MM.1S (cell line): ENCODE data around the gene MAL.
A peak's percentile ranks its signal among the peaks of the same experiment; 100 is the strongest.

Experiments
- DNase-seq: peaks from one replicate; pipeline ENCODE4 v3.0.0-alpha.2; 2015
- H2AFZ ChIP-seq: fragments of 300-600 bp; sonication (generic); 2 replicates; pipeline ENCODE4 v1.6.0; 2016; ENCODE audit warnings: antibody characterized with exemption, low read length
- H3F3A ChIP-seq: fragments of 300-600 bp; sonication (generic); 2 replicates; pipeline ENCODE4 v1.6.1; 2016; ENCODE audit warnings: mild to moderate bottlenecking, antibody characterized with exemption, low read length, moderate library complexity, mixed read lengths; ENCODE audit not compliant: insufficient read depth
- H3K27ac ChIP-seq: fragments of 300-600 bp; sonication (generic); 2 replicates; pipeline ENCODE4 v1.5.1; 2016; ENCODE audit warnings: mild to moderate bottlenecking, low read length
- H3K27me3 ChIP-seq: fragments of 300-600 bp; sonication (generic); replicated peaks from 2 replicates; pipeline ENCODE4 v1.6.0; 2016; ENCODE audit warnings: low read length; ENCODE audit not compliant: insufficient read depth
- H3K36me3 ChIP-seq: fragments of 300-600 bp; sonication (generic); replicated peaks from 2 replicates; pipeline ENCODE4 v1.6.1; 2016; ENCODE audit warnings: mild to moderate bottlenecking, low read length, mixed read lengths; ENCODE audit not compliant: insufficient read depth
- H3K4me1 ChIP-seq: fragments of 300-600 bp; sonication (generic); 2 replicates; pipeline ENCODE4 v1.6.1; 2016; ENCODE audit warnings: low read length, mixed read lengths
- H3K4me2 ChIP-seq: fragments of 300-600 bp; sonication (generic); 2 replicates; pipeline ENCODE4 v1.6.0; 2016; ENCODE audit warnings: low read depth, low read length
- H3K4me3 ChIP-seq: fragments of 300-600 bp; sonication (generic); 2 replicates; pipeline ENCODE4 v1.5.1; 2016; ENCODE audit warnings: low read length, mixed read lengths
- H3K79me2 ChIP-seq: fragments of 300-600 bp; sonication (generic); 2 replicates; pipeline ENCODE4 v1.6.1; 2016; ENCODE audit warnings: mixed run types, low read length, mixed read lengths
- H3K9ac ChIP-seq: fragments of 300-600 bp; sonication (generic); 2 replicates; pipeline ENCODE4 v1.6.1; 2016; ENCODE audit warnings: low read length, mixed read lengths
- H3K9me2 ChIP-seq: fragments of 300-600 bp; sonication (generic); replicated peaks from 2 replicates; pipeline ENCODE4 v1.6.1; 2016; ENCODE audit warnings: mild to moderate bottlenecking, low read length, mixed read lengths; ENCODE audit not compliant: insufficient read depth
- H3K9me3 ChIP-seq: fragments of 300-600 bp; sonication (generic); replicated peaks from 2 replicates; pipeline ENCODE4 v1.6.1; 2016; ENCODE audit warnings: mild to moderate bottlenecking, low read length, mixed read lengths; ENCODE audit not compliant: insufficient read depth
- H4K20me1 ChIP-seq: fragments of 300-600 bp; sonication (generic); 2 replicates; pipeline ENCODE4 v1.6.1; 2016; ENCODE audit warnings: mild to moderate bottlenecking, low read length, moderate library complexity, mixed read lengths; ENCODE audit not compliant: insufficient read depth
- EZH2 ChIP-seq: fragments of 300-600 bp; sonication (generic); optimal IDR thresholded peaks from 2 replicates; pipeline ENCODE3; 2017; ENCODE audit warnings: low read depth, mild to moderate bottlenecking, antibody characterized with exemption, low read length, mixed read lengths
- EZH2phosphoT487 ChIP-seq: fragments of 300-600 bp; sonication (generic); IDR thresholded peaks from 2 replicates; pipeline ENCODE4 v1.6.1; 2018; ENCODE audit warnings: antibody characterized with exemption, low read length
- TF ChIP-seq, protein P1 (sequence below): fragments of 300-600 bp; sonication (generic); IDR thresholded peaks from 2 replicates; pipeline ENCODE4 v1.5.1; 2016; ENCODE audit warnings: antibody characterized with exemption, low read length, mixed read lengths

The MAL gene

DNA sequence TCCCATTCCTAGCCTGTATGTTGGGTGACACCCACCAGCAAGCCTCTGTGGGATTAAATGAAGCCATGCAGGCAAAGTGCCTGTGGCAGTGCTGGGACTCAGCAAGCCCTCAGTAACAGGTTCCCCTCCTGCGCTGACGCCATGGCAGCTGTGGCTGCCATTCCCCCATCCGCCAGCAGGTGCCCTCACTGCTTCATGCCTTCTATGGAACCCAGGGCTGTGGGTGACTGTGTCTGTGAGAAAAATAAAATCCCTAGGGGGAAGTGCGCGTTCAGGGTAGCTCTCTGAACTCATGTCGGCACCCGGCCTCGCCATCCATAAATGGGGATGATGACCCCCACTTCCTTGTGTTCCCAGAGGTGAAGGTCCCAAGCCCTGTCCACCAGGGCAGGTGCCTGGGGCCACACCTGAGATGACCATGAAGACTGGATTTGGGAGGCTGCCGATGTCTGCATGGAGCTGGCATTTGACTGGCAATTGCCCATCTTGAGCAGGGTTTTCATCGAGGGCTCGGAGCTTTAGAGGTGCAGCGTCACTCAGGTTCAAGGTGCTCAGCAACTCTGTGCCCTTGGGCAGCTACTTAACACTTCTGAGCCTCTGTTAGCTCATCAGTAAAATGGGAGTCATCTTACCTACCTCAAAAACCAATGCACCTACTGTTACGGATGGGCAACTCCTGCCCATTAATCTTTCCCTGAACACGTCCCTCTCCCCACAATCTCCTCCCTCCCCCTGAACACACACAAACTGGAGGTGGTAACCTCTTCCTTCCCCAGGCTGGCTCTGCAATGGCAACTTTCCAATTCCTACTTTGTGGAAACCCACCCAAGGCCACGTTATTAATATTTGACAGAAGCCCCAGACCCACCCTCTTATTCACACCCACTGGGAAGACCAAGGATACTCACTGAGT, 2.9 kb upstream of the MAL start:
- peaks cover 4% of the 10 kb centered on the region; the same call in 1 of the 2 replicates for H3K27me3 ChIP-seq
- H3K9me3 ChIP-seq, result no peaks in the 10 kb centered on the region
- no peak overlapping the region for H2AFZ ChIP-seq

DNA sequence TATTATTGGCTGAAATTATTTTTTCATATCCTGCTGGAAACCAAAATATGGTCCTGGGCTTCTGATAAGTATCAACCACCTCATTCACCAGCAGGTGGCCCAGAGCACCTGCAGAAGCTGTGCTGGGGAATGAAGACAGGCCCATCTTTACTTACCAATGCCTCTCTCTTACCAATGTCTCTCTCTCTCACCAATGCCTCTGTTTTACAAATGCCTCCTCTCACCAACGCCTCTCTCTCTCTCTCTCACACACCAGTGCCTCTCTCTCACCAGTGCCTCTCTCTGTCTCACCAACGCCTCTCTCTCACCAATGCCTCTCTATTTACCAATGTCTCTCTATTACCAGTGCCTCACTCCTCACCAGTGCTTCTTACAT, 2.3 kb upstream of the MAL start:
- H3K27ac ChIP-seq, result no peak overlapping the region
- H3K79me2 ChIP-seq, result no peaks in the 10 kb centered on the region
- no peaks in the 10 kb centered on the region for H3F3A ChIP-seq
- H3K4me1 ChIP-seq, result 0 out of 2 replicates have a peak, but pooled peaks cover 6% of the 10 kb centered on the region
- no peaks in the 10 kb centered on the region for H3K9me3 ChIP-seq
- no peaks in the 10 kb centered on the region for H3K36me3 ChIP-seq
- no peak overlapping the region for H2AFZ ChIP-seq
- no peaks in the 10 kb centered on the region for H4K20me1 ChIP-seq
- H3K4me2 ChIP-seq, result no peak overlapping the region
- TF ChIP-seq, protein P1, sequence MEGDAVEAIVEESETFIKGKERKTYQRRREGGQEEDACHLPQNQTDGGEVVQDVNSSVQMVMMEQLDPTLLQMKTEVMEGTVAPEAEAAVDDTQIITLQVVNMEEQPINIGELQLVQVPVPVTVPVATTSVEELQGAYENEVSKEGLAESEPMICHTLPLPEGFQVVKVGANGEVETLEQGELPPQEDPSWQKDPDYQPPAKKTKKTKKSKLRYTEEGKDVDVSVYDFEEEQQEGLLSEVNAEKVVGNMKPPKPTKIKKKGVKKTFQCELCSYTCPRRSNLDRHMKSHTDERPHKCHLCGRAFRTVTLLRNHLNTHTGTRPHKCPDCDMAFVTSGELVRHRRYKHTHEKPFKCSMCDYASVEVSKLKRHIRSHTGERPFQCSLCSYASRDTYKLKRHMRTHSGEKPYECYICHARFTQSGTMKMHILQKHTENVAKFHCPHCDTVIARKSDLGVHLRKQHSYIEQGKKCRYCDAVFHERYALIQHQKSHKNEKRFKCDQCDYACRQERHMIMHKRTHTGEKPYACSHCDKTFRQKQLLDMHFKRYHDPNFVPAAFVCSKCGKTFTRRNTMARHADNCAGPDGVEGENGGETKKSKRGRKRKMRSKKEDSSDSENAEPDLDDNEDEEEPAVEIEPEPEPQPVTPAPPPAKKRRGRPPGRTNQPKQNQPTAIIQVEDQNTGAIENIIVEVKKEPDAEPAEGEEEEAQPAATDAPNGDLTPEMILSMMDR, result peak; percentile 46
- TF ChIP-seq EZH2phosphoT487, result no peak
- no peak for TF ChIP-seq EZH2
- no peaks in the 10 kb centered on the region for H3K9me2 ChIP-seq
- peak; percentile 51 for DNase-seq
- H3K27me3 ChIP-seq, result peaks cover 4% of the 10 kb centered on the region; the same call in 1 of the 2 replicates
- H3K4me3 ChIP-seq, result no peak overlapping the region
- no peak overlapping the region for H3K9ac ChIP-seq

More for the DNA sequence above, 2.9 kb upstream of the MAL start:
- H3K79me2 ChIP-seq, result no peaks in the 10 kb centered on the region
- no peaks in the 10 kb centered on the region for H3F3A ChIP-seq
- H3K9ac ChIP-seq, result no peak overlapping the region
- no peaks in the 10 kb centered on the region for H3K36me3 ChIP-seq
- 0 out of 2 replicates have a peak overlapping the region, but pooled peaks have one; percentile 3 for H3K4me2 ChIP-seq
- no peaks in the 10 kb centered on the region for H3K9me2 ChIP-seq
- 0 out of 2 replicates have a peak, but pooled peaks cover 6% of the 10 kb centered on the region for H3K4me1 ChIP-seq
- H3K27ac ChIP-seq, result no peak overlapping the region
- TF ChIP-seq EZH2phosphoT487, result no peak
- TF ChIP-seq, protein P1, result peak; percentile 87
- H4K20me1 ChIP-seq, result no peaks in the 10 kb centered on the region
- H3K4me3 ChIP-seq, result no peak overlapping the region
- peak; percentile 70 for DNase-seq

DNA sequence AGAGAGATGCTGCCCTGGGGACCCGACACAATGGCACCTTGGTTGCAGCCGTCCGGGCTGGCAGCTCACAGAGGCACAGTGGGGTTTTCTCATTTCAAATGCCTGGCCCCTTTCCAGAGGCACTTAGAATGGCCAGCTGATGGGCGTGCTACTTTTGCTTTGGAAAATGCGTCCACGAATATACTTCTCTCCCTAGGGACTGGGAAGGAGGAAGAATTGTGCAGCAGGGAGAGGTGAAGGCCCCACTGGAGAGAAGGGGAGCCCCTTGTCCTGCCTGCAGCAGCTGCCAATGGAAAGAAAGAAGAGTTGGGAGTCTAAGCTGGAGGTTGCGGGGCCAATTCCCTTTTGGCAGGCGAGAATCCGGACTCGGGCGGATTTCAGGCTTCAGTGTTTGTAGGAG, 1.1 kb upstream of the MAL start:
- Histone ChIP-seq H2AFZ (no peak overlapping the region), H3K9me2 (no peaks in the 10 kb centered on the region), H3K4me1 (0 out of 2 replicates have a peak, but pooled peaks cover 6% of the 10 kb centered on the region), H3K4me3 (no peak overlapping the region), H3K9me3 (no peaks in the 10 kb centered on the region), H3F3A (no peaks in the 10 kb centered on the region), H3K4me2 (no peak overlapping the region), H3K27ac (no peak overlapping the region), H3K27me3 (peaks cover 4% of the 10 kb centered on the region; the same call in 1 of the 2 replicates), H3K79me2 (no peaks in the 10 kb centered on the region), H4K20me1 (no peaks in the 10 kb centered on the region), H3K36me3 (no peaks in the 10 kb centered on the region), H3K9ac (no peak overlapping the region)
- TF ChIP-seq EZH2phosphoT487 (no peak), EZH2 (no peak)
- TF ChIP-seq, protein P1, result no peak
- DNase-seq, result no peak
